ENCODE data around the gene AIM2.
"Not testable (repeated sequence)": the region's sequence is repeated elsewhere in the genome, so short reads cannot be mapped to it uniquely, and the experiment has no call there.

AIM2 gene

GRCh38 chr1:159079525-159079924 is 3.0 kb upstream of the AIM2 start:
- DNase-seq (ENCODE audit: low read depth, low spot score), result no peak

GRCh38 chr1:159077120-159077961 is 775 bp upstream of the AIM2 start:
- DNase-seq (ENCODE audit: low read depth, low spot score), result no peak

- peak; percentile 11 for DNase-seq (ENCODE audit: low read depth, low spot score)
These were observed 4.5 kb downstream of the AIM2 start for GRCh38 chr1:159071970-159072582.

GRCh38 chr1:159068886-159069285 is 7.7 kb downstream of the AIM2 start:
- no peak for DNase-seq (ENCODE audit: low read depth, low spot score)

- no peak for DNase-seq (ENCODE audit: low read depth, low spot score)
These were observed 8.6 kb downstream of the AIM2 start for GRCh38 chr1:159067699-159068621.

GRCh38 chr1:159066108-159066507 is 10.5 kb downstream of the AIM2 start:
- no peak for DNase-seq (ENCODE audit: low read depth, low spot score)

- no peak for DNase-seq (ENCODE audit: low read depth, low spot score)
These were observed 11.5 kb downstream of the AIM2 start for GRCh38 chr1:159065106-159065505.

- DNase-seq (ENCODE audit: low read depth, low spot score), result no peak
These were observed 17.8 kb downstream of the AIM2 start for GRCh38 chr1:159058751-159059150.

- DNase-seq (ENCODE audit: low read depth, low spot score), result no peak
These were observed 20.4 kb downstream of the AIM2 start for GRCh38 chr1:159056069-159056698.

- no peak for DNase-seq (ENCODE audit: low read depth, low spot score)
These were observed 21.4 kb downstream of the AIM2 start for GRCh38 chr1:159055181-159055641.

GRCh38 chr1:159054427-159054826 is 22.1 kb downstream of the AIM2 start:
- DNase-seq (ENCODE audit: low read depth, low spot score), result no peak

- no peak for DNase-seq (ENCODE audit: low read depth, low spot score)
These were observed 25.1 kb downstream of the AIM2 start for GRCh38 chr1:159051436-159051835.

- DNase-seq (ENCODE audit: low read depth, low spot score), result not testable (repeated sequence)
These were observed 30.1 kb downstream of the AIM2 start for GRCh38 chr1:159046486-159046885.

GRCh38 chr1:159040893-159041724 is 35.5 kb downstream of the AIM2 start:
- no peak for DNase-seq (ENCODE audit: low read depth, low spot score)

GRCh38 chr1:159040206-159040605 is 36.4 kb downstream of the AIM2 start:
- DNase-seq (ENCODE audit: low read depth, low spot score), result no peak

- DNase-seq (ENCODE audit: low read depth, low spot score), result no peak
These were observed 45.6 kb downstream of the AIM2 start for GRCh38 chr1:159030877-159031447.

- DNase-seq (ENCODE audit: low read depth, low spot score), result no peak
These were observed 46.3 kb downstream of the AIM2 start for GRCh38 chr1:159030311-159030710.

- DNase-seq (ENCODE audit: low read depth, low spot score), result not testable (repeated sequence)
These were observed 49.7 kb downstream of the AIM2 start for GRCh38 chr1:159026841-159027240.

- no peak for DNase-seq (ENCODE audit: low read depth, low spot score)
These were observed 51.5 kb downstream of the AIM2 start for GRCh38 chr1:159025043-159025442.

- no peak for DNase-seq (ENCODE audit: low read depth, low spot score)
These were observed 52.8 kb downstream of the AIM2 start for GRCh38 chr1:159023723-159024122.
